GM19468 (cell line): ENCODE results near the gene DBNL.

Experiments
- ATAC-seq: cut with Tn5 transposase; IDR thresholded peaks from one replicate; pipeline ENCODE4 v1.9.1; 2021; ENCODE audit warnings: mild to moderate bottlenecking, moderate library complexity, moderate number of reproducible peaks; ENCODE audit not compliant: unreplicated experiment; ENCODE audit errors: extremely low read depth

DBNL gene

DNA sequence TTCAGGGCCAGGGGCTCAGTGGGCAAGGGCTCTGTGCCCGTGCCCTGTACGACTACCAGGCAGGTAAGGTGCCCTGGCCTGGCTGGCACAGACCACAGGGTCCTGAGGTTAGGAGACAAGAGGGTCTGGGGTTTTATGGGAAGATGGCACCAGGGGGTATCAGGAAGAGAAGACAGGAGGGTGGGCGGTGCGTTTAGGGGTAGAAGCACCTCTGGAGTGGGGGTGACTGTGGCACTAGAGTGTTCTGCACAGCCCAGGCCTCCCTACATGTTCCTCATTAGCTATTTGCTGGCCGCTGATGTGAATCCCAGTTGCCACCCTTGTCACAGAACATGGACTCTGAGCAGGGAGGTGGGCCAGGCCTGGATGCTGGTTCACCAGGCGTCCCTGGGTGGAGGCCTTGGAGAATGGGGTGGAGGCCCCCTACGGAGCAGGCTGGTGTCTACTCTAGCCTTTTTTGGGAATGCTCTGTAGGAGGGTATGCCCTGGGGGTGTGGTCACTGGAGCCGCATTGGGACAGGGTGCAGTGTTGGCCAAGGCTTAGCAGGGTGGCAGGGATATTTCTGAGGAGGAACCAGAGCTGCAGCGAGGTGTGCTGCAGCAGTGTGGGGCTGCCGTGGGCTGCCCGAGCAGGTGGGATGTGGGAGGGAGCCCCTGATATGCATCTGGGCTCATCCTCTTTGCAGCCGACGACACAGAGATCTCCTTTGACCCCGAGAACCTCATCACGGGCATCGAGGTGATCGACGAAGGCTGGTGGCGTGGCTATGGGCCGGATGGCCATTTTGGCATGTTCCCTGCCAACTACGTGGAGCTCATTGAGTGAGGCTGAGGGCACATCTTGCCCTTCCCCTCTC, 15.8 kb downstream of the DBNL start:
- ATAC-seq = no peak

DNA sequence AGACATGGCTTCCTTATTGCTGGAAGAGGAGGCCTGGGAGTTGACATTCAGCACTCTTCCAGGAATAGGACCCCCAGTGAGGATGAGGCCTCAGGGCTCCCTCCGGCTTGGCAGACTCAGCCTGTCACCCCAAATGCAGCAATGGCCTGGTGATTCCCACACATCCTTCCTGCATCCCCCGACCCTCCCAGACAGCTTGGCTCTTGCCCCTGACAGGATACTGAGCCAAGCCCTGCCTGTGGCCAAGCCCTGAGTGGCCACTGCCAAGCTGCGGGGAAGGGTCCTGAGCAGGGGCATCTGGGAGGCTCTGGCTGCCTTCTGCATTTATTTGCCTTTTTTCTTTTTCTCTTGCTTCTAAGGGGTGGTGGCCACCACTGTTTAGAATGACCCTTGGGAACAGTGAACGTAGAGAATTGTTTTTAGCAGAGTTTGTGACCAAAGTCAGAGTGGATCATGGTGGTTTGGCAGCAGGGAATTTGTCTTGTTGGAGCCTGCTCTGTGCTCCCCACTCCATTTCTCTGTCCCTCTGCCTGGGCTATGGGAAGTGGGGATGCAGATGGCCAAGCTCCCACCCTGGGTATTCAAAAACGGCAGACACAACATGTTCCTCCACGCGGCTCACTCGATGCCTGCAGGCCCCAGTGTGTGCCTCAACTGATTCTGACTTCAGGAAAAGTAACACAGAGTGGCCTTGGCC, 16.6 kb downstream of the DBNL start:
- no peak for ATAC-seq

DNA sequence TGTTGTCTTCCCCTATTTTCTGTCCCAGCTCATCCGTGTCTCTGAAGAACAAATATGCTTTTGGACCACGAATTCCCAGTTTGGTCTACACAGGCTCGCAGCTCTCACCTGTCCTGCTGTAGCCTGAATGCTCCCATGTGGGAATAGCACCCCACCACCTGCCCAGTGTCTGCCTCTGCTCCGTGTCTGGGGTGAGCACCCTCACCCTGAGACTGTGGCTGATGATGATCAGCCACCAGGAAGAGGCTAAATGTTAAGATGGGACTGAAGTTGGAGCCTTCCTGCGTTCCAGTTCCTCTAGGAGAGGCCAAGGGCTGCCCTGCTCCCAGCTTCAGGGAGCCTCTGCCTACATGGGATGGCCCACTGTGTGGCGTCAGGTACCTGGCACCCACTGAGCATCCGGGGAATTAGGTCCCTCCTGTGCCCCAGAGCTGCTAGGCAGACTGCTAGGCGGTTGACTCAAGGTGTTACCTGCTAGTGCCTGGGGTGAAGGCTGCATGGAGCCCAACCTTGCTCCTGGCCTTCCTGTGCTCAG, 17.2 kb downstream of the DBNL start:
- ATAC-seq = no peak

DNA sequence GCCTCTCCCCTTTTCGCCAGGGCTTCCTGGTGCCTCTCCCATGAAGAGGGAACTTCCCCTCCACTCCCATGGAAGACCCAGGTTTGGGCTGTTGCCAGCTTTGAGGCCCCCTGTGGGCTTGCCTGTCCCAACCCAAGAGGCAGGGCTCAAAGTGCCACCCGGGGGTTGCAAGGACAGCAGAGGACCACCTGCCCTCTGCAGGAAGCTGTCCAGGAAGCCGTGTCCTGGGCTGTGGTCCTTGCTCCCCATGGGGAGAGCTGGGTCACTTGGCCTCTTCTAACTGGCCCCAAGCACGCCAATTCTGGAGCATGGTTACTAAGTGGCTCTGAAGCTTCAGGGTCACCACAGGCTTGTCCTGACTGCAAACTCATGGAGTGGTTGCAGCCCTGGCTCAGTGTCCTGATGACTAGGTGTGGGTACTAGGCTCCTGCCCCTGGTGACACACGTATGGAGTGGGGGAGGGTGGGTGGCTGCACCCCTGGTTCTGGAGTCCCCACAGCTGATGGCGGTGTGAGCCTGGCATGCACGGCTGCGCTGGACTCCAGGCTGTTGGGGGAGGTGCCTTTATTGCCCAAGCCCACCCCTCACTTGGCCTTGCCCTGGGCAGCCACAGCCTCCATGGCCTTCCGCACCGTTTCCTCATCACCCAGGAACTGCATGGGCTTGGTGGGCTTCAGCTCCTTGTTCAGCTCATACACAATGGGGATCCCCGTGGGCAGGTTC, 17.8 kb downstream of the DBNL start:
- no peak for ATAC-seq

GRCh38 chr7:44062903-44063295, 18.4 kb downstream of the DBNL start:
- ATAC-seq = no peak

GRCh38 chr7:44063547-44063893, 19.0 kb downstream of the DBNL start:
- ATAC-seq = no peak

DNA sequence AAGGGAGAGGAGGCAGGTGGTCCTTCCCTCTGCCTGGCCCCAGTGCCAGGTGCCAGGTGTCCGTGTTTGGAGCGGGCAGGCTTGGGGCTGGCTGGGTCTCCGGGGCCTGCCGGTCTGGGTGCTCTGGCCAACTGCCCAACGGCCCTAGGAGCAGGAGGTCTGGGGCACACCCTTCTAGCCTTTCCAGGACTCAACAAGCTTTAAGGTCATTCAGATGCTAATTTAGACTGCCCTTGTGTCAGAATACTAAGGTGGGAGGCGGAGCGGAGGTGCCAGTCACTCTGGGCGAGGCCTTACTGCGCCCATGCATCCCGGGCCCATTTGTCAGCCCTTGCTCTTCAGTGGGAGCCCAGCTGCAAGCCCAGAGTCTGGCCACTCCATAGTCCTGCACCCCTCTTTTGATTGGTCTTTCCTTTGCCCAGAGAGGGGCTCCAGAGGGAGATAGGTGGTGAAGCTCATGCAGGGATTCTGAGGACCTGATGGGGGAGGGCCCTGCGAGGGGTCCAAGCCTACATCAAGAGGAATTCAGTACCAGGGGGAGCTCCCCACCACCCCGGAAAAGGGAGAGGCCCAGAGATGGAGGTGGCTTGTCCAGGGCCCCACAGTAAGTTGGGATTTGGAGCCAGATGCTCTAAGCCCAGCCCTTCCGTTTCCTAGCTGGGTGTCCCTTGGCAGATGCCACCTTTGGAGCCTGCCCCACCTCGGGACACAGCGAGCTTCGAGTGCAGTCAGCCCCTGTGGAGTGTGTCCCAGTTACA, 19.6 kb downstream of the DBNL start:
- no peak for ATAC-seq

DNA sequence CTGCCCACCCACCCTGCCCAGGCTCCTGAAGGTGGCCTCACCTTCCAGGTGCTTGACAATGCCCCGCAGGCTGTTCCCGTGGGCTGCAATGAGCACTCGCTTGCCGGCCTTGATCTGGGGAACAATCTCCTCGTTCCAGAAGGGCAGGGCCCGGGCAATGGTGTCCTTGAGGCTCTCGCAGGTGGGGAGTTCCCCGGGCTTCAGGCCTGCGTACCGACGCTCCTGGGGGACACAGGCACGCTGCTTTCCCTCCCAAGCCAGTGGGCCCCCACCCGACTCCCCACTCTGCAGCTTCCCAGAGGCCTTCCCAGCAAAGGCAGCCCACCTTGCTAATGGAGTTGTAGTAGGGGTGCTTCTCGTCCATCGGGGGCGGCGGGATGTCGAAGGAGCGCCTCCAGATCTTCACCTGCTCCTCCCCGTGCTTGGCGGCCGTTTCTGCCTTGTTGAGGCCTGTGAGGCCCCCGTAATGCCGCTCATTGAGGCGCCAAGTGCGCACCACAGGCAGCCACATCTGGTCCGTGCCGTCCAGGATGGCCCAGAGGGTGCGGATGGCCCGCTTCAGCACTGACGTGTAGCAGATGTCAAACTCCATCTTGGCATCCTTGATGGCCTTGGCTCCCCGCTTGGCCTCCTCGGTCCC, 20.4 kb downstream of the DBNL start:
- no peak for ATAC-seq

DNA sequence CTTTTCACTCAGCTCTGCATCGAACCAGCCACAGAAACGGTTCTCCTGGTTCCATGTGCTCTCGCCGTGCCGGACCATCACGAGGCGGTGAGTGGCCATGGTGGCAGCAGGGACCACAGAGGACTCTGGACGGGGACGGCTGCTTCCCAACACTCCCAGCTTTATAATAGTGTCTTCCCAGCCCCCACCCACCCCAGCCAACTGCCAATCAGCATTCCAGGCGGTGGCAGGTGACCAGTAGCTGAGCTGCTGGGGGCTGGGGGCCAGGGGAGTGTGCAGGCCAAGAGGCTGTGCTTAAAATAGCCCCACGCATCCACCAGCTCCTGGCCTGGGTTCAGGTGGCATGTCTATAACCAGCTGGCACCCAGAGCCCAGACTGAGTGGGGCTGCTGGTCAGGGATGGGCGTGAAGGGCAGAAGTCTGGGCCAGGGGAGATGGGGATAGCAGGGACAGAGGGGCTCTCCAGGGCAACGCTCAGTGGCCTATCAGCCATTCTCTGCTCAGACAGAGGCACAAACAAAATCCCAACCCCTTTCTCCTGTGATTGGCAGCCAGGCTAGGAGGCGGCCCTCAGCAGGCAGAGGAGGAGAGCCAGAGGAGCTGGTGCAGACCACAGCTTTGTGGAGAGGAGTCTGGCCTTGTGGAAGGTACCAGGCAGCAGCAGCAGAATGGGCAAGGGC, 21.1 kb downstream of the DBNL start, which contains the start of gene PGAM2:
Gene PGAM2, minus strand, starts transcription at position 137 of the 680 bp plus-strand sequence. Its CDS starts 38 bp downstream, at position 99.
- ATAC-seq = no peak

GRCh38 chr7:44066111-44066460, 21.6 kb downstream of the DBNL start:
- no peak for ATAC-seq

GRCh38 chr7:44066494-44067063, 22.1 kb downstream of the DBNL start:
- no peak for ATAC-seq

- no peak for ATAC-seq
Observed at GRCh38 chr7:44067064-44067951, 22.8 kb downstream of the DBNL start.

DNA sequence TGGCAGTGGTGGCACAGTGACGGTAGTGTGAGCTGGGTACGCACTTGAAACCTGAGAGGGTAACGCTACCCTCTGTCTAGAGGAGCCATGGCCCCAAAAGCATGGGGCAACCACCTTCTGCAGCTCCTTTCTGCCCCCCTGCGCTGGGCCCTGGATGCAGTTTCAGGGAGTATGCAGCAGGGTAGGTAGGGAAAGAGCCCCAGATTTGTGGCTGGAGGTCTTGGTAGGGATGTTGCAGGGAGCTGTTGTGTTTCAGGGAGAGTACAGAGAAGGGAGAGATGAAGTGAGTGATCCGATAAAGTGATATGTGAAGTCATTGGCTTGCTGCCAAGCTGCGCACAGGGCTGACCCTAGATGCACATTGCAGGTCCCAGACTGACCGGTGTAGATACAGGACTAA, 23.6 kb downstream of the DBNL start:
- ATAC-seq = no peak

DNA sequence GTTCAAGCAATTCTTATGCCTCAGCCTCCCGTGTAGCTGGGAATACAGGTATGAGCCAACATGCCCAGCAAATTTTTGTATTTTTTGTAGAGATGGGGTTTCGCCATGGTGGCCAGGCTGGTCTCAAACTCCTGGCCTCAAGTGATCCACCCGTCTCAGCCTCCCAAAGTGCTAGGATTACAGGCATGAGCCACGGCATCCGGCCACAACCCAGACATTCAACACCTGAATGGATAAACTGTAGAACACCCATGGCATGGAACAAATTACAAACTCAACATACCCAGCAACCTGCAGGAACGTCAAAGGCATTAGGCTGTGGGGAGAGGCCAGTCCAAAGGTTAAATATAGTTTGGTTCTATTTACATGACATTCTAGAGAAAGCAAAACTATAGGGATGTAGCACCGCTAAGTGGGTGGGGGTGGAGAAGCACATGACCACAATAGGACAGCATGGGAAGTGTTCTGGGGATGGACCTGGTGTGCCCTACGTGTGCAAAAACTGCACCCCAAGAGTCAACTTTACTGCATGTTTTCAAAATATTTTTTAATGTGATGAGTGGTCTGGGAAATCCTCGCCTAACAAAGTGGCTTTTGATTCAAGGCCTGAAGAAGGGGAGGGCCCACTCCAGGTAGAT, 27.3 kb downstream of the DBNL start:
- no peak for ATAC-seq

- ATAC-seq = no peak
Observed at GRCh38 chr7:44072364-44073231, 28.1 kb downstream of the DBNL start.

GRCh38 chr7:44073664-44074348, 29.3 kb downstream of the DBNL start:
- ATAC-seq = peak; percentile 44
